Upper lobe of left lung (tissue), 6 donors: Measurements from ENCODE around the gene HSDL1. TPM values are rescaled to one million over a fixed set of nuclear protein-coding genes. Genes with fewer than 3 reads are reported as not detected.

ENCODE experiments used
- ATAC-seq, 2 donors: fragments of 200-7000 bp; cut with Tn5 transposase; one replicate each; pipeline ENCODE4 v1.9.1; 2022; ENCODE audit warnings: mild to moderate bottlenecking in 2 of 2, moderate library complexity in 2 of 2; ENCODE audit not compliant: low FRiP score in 2 of 2
- DNase-seq, 2 donors: peaks; one replicate each; pipeline ENCODE4 v3.0.0-alpha.2; 2019 to 2020
- H3K27ac ChIP-seq, 4 donors: fragments of 200-600 bp; sonication (generic); one replicate each; pipeline ENCODE4 v1.5.1; 2016 to 2019
- H3K27me3 ChIP-seq, 4 donors: fragments of 200-600 bp; sonication (generic); one replicate each; pipeline ENCODE4 v1.5.1; 2017 to 2019
- H3K36me3 ChIP-seq, 4 donors: fragments of 200-600 bp; sonication (generic); one replicate each; pipeline ENCODE4 v1.5.1; 2016 to 2019
- H3K4me1 ChIP-seq, 4 donors: fragments of 200-600 bp; sonication (generic); one replicate each; pipeline ENCODE4 v1.5.1; 2018 to 2019
- H3K4me3 ChIP-seq, 4 donors: fragments of 200-600 bp; sonication (generic); one replicate each; pipeline ENCODE4 v1.5.1; 2017 to 2019; ENCODE audit warnings: mild to moderate bottlenecking in 2 of 4, moderate library complexity in 1 of 4
- H3K9me3 ChIP-seq, 4 donors: fragments of 200-600 bp; sonication (generic); one replicate each; pipeline ENCODE4 v1.5.1; 2018 to 2019
- EP300 ChIP-seq, 4 donors: sonication (generic); formaldehyde crosslinking; IDR thresholded peaks; one replicate each; pipeline ENCODE4 v1.5.1; 2017; ENCODE audit warnings: antibody characterized with exemption in 4 of 4, control low read depth in 2 of 4
- POLR2A ChIP-seq, 4 donors: fragments of 450-650 bp; IDR thresholded peaks; one replicate each; pipeline ENCODE4 v1.5.1; 2016 to 2017; ENCODE audit warnings: antibody characterized with exemption in 4 of 4, mild to moderate bottlenecking in 2 of 4
- POLR2AphosphoS5 ChIP-seq, 2 donors: sonication (generic); formaldehyde crosslinking; IDR thresholded peaks; one replicate each; pipeline ENCODE4 v1.5.1; 2017; ENCODE audit warnings: antibody characterized with exemption in 2 of 2
- WGBS, 2 donors: methylation state at CpG; one replicate each; pipeline ENCODE4 v1.1.5; 2017 to 2018; 5-methylcytosine and 5-hydroxymethylcytosine counted together
- total RNA-seq, 6 donors: library from RNA; depleted of rRNA in 4 of 6; stranded (reverse); fragments of >200 nt in 4 of 6; gene quantifications; one replicate each; pipeline versions ENCODE4 v1.1.0 to v1.2.1, GENCODE V29; 2016 to 2021
- TF ChIP-seq, protein P1 (sequence below), 6 experiments: fragments of 450-650 bp in 4 of 6; fragments of 200-600 bp in 2 of 6; sonication (generic) in 2 of 6; IDR thresholded peaks; one replicate each; pipeline ENCODE4 v1.5.1; 2016 to 2019; ENCODE audit warnings: antibody characterized with exemption in 6 of 6
- donor health status: DM: no; HTN: no; CAD: no; lungs with moderate emphysema.
- donor health status: DM: no; HTN: yes; CAD: no; lungs with severe emphysema.

The HSDL1 gene
- total RNA-seq, 6 donors from 2014 or later, result 7.2 to 25.7 (median 19.0) TPM

- TF ChIP-seq EP300 (IDR thresholded peaks at IDR 0.05) (no peak), POLR2A (IDR thresholded peaks at IDR 0.05) (no peak), POLR2AphosphoS5 (IDR thresholded peaks at IDR 0.05) (no peak)
- TF ChIP-seq, protein P1, sequence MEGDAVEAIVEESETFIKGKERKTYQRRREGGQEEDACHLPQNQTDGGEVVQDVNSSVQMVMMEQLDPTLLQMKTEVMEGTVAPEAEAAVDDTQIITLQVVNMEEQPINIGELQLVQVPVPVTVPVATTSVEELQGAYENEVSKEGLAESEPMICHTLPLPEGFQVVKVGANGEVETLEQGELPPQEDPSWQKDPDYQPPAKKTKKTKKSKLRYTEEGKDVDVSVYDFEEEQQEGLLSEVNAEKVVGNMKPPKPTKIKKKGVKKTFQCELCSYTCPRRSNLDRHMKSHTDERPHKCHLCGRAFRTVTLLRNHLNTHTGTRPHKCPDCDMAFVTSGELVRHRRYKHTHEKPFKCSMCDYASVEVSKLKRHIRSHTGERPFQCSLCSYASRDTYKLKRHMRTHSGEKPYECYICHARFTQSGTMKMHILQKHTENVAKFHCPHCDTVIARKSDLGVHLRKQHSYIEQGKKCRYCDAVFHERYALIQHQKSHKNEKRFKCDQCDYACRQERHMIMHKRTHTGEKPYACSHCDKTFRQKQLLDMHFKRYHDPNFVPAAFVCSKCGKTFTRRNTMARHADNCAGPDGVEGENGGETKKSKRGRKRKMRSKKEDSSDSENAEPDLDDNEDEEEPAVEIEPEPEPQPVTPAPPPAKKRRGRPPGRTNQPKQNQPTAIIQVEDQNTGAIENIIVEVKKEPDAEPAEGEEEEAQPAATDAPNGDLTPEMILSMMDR (IDR thresholded peaks at IDR 0.05), result no peak
- ATAC-seq (no peak), DNase-seq (no peak)
- Histone ChIP-seq H3K4me1 (no peaks in the 10 kb centered on the region), H3K27me3 (no peaks in the 10 kb centered on the region), H3K9me3 (no peaks in the 10 kb centered on the region), H3K27ac (no peak overlapping the region), H3K36me3 (no peaks in the 10 kb centered on the region), H3K4me3 (no peak overlapping the region)
- 24 to 30% methylated on average over 9 of the region's 9 CpGs for WGBS, 2 donors
Observed at GRCh38 chr16:84159007-84159406, 14.0 kb upstream of the HSDL1 start.

- no peak for TF ChIP-seq POLR2AphosphoS5 (IDR thresholded peaks at IDR 0.05)
- DNase-seq (no peak), ATAC-seq (no peak)
- 61 to 64% methylated on average over 5 of the region's 5 CpGs for WGBS, 2 donors
- H3K36me3 ChIP-seq, result no peaks in the 10 kb centered on the region
- no peaks in the 10 kb centered on the region for H3K9me3 ChIP-seq
- H3K4me1 ChIP-seq, result no peaks in the 10 kb centered on the region
- no peak overlapping the region for H3K4me3 ChIP-seq
- no peaks in the 10 kb centered on the region for H3K27me3 ChIP-seq
- H3K27ac ChIP-seq, result no peak overlapping the region
Observed at GRCh38 chr16:84156342-84156784, 11.4 kb upstream of the HSDL1 start.

DNA sequence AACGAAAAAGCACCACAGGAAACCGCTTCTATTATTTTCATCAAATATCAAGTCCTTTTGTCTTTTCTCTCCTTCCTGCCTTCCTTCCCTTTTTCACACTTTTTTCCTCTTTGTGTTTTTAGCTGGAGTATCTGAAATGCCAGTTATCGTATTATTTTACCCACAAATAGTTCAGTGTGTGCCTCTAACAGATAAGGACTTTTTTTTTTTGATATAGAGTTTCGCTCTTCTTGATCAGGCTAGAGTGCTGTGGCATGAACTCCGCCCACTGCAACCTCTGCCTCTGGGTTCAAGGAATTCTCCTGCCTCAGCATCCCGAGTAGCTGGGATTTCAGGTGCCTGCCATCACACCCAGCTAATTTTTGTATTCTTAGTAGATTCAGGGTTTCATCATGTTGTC lies 10.8 kb upstream of the HSDL1 start:
- Histone ChIP-seq H3K4me1 (no peaks in the 10 kb centered on the region), H3K4me3 (no peak overlapping the region), H3K9me3 (no peaks in the 10 kb centered on the region), H3K27me3 (no peaks in the 10 kb centered on the region), H3K27ac (no peak overlapping the region), H3K36me3 (no peaks in the 10 kb centered on the region)
- ATAC-seq (no peak), DNase-seq (no peak)
- WGBS, 2 donors, result 83 to 89% methylated on average over 6 of the region's 6 CpGs
- TF ChIP-seq EP300 (IDR thresholded peaks at IDR 0.05) (no peak), POLR2AphosphoS5 (IDR thresholded peaks at IDR 0.05) (no peak), POLR2A (IDR thresholded peaks at IDR 0.05) (no peak)
- TF ChIP-seq, protein P1 (IDR thresholded peaks at IDR 0.05), result no peak

DNA sequence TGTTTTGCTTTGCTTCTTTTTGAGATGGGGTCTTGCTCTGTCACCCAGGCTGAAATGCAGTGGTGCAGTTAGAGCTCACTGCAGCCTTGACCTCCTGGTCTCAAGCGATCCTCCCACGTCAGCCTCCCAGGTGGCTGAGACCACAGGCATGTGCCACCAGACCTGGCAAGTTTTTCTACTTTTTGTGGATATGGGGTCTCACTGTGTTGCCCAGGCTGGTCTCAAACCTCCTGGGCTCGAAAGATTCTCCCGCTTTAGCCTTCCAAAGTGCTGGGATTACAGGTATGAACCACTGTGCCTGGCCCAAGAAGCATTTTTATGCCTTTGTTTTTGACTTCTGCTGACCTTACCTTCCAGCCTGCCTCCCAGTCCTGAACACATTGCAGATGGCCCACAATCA lies 10.2 kb upstream of the HSDL1 start:
- DNase-seq (no peak), ATAC-seq (no peak)
- Histone ChIP-seq H3K27me3 (no peaks in the 10 kb centered on the region), H3K9me3 (no peaks in the 10 kb centered on the region), H3K4me1 (no peaks in the 10 kb centered on the region), H3K4me3 (no peak overlapping the region), H3K27ac (no peak overlapping the region), H3K36me3 (no peaks in the 10 kb centered on the region)
- TF ChIP-seq, protein P1 (IDR thresholded peaks at IDR 0.05), result no peak
- no peak for TF ChIP-seq POLR2A (IDR thresholded peaks at IDR 0.05)
- 98% methylated on average over 4 of the region's 4 CpGs for WGBS, 2 donors

DNA sequence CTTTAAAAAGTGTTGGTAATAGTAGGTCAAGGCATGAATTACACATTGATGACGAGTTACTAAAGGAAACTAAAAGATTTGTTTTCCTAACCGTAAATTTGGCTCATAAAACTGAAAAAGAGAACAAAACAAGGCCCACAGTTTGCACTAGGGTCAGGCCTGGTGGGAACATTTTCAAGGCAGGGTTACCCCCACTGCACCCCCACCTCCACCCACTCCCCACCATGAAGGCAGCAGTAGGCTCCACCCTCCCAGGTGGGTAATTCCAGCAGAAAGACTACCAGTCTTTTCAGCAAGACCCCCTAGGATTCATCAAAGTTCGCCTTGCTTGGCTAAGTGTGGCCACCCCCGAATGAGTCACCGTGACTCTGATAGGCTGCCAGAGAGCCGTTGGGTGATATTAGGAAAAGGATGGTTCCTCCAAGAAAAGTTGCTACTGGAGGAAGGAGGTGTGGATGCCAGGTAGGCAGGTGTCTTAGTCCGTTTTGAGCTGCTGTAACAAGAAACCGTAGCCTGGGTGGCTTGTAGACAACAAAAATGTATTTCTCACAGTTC lies 8.8 kb upstream of the HSDL1 start:
- no peak overlapping the region for H3K4me3 ChIP-seq
- 76 to 79% methylated on average over 8 of the region's 8 CpGs for WGBS, 2 donors
- no peak overlapping the region for H3K27ac ChIP-seq
- no peaks in the 10 kb centered on the region for H3K27me3 ChIP-seq
- no peaks in the 10 kb centered on the region for H3K9me3 ChIP-seq
- DNase-seq (no peak), ATAC-seq (no peak)
- no peaks in the 10 kb centered on the region for H3K36me3 ChIP-seq
- no peaks in the 10 kb centered on the region for H3K4me1 ChIP-seq
- TF ChIP-seq, protein P1 (IDR thresholded peaks at IDR 0.05), result no peak
- TF ChIP-seq POLR2AphosphoS5 (IDR thresholded peaks at IDR 0.05) (no peak), POLR2A (IDR thresholded peaks at IDR 0.05) (no peak)
